ENCODE results near the gene OR10G3. TPM values are rescaled to one million over a fixed set of nuclear protein-coding genes. Genes with fewer than 3 reads are reported as not detected.
"Not testable (repeated sequence)": the region's sequence is repeated elsewhere in the genome, so short reads cannot be mapped to it uniquely, and the experiment has no call there.

OR10G3 gene
- total RNA-seq, 1 experiment from 2014 or later, result not detected

DNA sequence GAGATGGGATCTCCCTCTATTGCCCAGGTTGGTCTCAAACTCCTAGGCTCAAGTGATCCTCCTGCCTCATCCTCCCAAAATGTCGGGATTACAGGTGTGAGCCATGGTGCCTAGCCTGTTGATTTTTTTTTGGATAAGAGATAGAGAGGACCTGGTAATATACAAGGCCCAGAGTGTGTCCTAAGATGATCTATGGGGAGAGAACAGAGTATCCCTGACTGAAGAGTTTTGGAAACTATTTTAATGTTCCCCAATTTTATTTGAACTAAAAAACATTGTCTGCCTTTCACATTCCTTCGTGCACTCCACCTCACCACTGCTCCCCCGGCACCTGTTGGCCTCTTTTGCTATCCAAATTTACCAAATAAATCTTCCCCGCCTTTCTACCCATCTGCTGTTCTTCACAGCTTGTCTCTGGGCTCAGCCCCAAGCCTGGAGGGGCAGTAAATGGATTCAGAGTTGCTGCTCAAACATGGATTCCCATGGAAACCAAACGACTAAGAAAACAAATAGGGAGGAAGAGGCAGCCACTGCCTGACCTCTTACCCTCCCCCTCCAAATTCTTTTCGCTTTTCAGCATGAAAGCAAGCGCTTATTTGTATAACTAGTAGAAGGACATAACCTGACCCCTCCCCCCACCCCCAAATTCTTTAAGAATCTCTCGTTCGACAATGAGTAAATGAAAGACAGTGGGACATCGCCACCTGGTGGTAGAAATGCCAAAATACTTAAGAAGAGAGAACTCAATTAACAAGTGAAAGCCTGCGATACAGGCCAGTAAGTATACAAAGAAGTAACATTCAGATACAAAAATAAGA lies 22.6 kb downstream of the OR10G3 start:
- TSS peak; percentile 44 for BruUV-seq (replicated peaks)
- no peaks in the 10 kb centered on the region for H3K36me3 ChIP-seq (ENCODE audit: control insufficient read depth, insufficient read depth, low read length)
- peaks cover 14% of the 10 kb centered on the region for H3K4me1 Mint-ChIP-seq (ENCODE audit: low read depth, unreplicated experiment)
- H3K9me3 Mint-ChIP-seq (ENCODE audit: unreplicated experiment), result no peaks in the 10 kb centered on the region
- TF ChIP-seq, protein P1, sequence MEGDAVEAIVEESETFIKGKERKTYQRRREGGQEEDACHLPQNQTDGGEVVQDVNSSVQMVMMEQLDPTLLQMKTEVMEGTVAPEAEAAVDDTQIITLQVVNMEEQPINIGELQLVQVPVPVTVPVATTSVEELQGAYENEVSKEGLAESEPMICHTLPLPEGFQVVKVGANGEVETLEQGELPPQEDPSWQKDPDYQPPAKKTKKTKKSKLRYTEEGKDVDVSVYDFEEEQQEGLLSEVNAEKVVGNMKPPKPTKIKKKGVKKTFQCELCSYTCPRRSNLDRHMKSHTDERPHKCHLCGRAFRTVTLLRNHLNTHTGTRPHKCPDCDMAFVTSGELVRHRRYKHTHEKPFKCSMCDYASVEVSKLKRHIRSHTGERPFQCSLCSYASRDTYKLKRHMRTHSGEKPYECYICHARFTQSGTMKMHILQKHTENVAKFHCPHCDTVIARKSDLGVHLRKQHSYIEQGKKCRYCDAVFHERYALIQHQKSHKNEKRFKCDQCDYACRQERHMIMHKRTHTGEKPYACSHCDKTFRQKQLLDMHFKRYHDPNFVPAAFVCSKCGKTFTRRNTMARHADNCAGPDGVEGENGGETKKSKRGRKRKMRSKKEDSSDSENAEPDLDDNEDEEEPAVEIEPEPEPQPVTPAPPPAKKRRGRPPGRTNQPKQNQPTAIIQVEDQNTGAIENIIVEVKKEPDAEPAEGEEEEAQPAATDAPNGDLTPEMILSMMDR (IDR thresholded peaks at IDR 0.05; ENCODE audit: insufficient read depth in 1 of 2, low read depth in 1 of 2, low read length in 1 of 2, severe bottlenecking in 1 of 2, unreplicated experiment in 1 of 2), result peak; percentile 60 to 66
- H3K27me3 Mint-ChIP-seq (ENCODE audit: insufficient read depth, unreplicated experiment), result no peaks in the 10 kb centered on the region
- H3K27ac Mint-ChIP-seq (ENCODE audit: unreplicated experiment), result peak overlapping the region; percentile 98
- peak; percentile 85 to 91 for DNase-seq
- no peaks in the 10 kb centered on the region for H3K27me3 ChIP-seq (replicated peaks; ENCODE audit: control insufficient read depth, insufficient read depth, low read length)
- H3K36me3 Mint-ChIP-seq (ENCODE audit: insufficient read depth, unreplicated experiment), result peaks cover 6% of the 10 kb centered on the region
- ChIA-PET POLR2A (interaction anchor here (0.5 to 1.6 kb wide), 6 partner anchors 31 to 101 kb away, joined by 3 to 11 read pairs (median 4); partner anchors contain the start of genes METTL3, RAB2B, SALL2 and TOX4), CTCF (interaction anchor here (0.6 to 1.7 kb wide), 12 partner anchors 10 to 1764 kb away, joined by 3 to 14 read pairs (median 4); partner anchors contain the start of genes CHD8, PABPN1, RAB2B and SALL2)
- intact Hi-C loops (cut with micrococcal nuclease; ENCODE audit: unreplicated experiment), result loop anchor here (1.0 to 2.0 kb wide), 7 partner anchors 31 to 248 kb away; partner anchors contain the start of genes CHD8, METTL3, SALL2 and TOX4
- peaks cover 15% of the 10 kb centered on the region; the same call in 1 of the 2 replicates for H3K4me1 ChIP-seq
- H3K4me3 ChIP-seq (ENCODE audit: low read depth, low read length), result peak overlapping the region; percentile 10
- H3K4me3 Mint-ChIP-seq (ENCODE audit: unreplicated experiment), result peak overlapping the region; percentile 74
- H3K9me3 ChIP-seq, result no peaks in the 10 kb centered on the region

DNA sequence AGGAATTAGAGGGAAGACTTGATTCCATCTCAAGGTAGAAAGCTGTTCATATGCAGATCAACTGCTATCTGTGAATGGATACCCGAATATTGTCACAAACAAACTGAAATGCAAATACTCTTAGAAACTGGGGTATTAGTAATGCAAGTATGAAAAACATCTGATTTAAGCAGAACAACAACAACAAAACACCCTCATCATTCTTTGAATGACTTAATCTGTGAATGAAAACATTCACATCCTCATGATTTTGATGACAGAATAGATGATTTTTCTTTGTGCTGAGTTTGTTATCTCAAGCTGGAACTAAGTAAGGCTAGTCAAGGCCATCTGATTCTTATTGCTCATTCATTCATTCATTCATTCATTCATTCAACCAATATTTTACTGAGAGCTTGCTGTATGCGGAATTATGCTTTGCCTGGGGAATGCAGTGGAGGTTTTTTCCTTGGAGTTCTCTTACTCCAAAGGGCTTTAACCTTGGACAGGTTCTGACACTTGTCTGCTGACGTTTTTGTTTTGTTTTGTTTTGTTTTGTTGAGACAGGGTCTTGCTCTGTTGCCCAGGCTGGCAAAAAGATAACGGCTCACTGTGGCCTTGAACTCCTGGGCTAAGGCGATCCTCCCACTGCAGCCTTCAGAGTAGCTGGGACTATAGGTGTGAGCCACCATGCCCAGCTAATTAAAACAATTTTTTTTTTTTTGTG lies 23.3 kb downstream of the OR10G3 start:
- Histone ChIP-seq H3K9me3 (no peaks in the 10 kb centered on the region), H3K36me3 (ENCODE audit: control insufficient read depth, insufficient read depth, low read length) (no peaks in the 10 kb centered on the region), H3K27me3 (replicated peaks; ENCODE audit: control insufficient read depth, insufficient read depth, low read length) (no peaks in the 10 kb centered on the region), H3K4me1 (peaks cover 15% of the 10 kb centered on the region; the same call in 1 of the 2 replicates), H3K4me3 (ENCODE audit: low read depth, low read length) (no peak overlapping the region)
- ChIA-PET CTCF (interaction anchor here (0.6 to 1.7 kb wide), 11 partner anchors 11 to 1764 kb away, joined by 3 to 14 read pairs (median 3); partner anchors contain the start of genes CHD8, PABPN1, RAB2B and SALL2), POLR2A (interaction anchor here (0.5 to 1.6 kb wide), 7 partner anchors 31 to 100 kb away, joined by 3 to 11 read pairs (median 6); partner anchors contain the start of genes METTL3, RAB2B, SALL2 and TOX4)
- no TSS peak for BruUV-seq (replicated peaks)
- intact Hi-C loops (cut with micrococcal nuclease; ENCODE audit: unreplicated experiment), result loop anchor here (1.0 to 2.0 kb wide), 7 partner anchors 30 to 248 kb away; partner anchors contain the start of genes CHD8, METTL3, SALL2 and TOX4
- no peak for DNase-seq
- H3K9me3 Mint-ChIP-seq (ENCODE audit: unreplicated experiment), result no peaks in the 10 kb centered on the region
- H3K4me3 Mint-ChIP-seq (ENCODE audit: unreplicated experiment), result no peak overlapping the region
- TF ChIP-seq, protein P1 (IDR thresholded peaks at IDR 0.05; ENCODE audit: insufficient read depth in 1 of 2, low read depth in 1 of 2, low read length in 1 of 2, severe bottlenecking in 1 of 2, unreplicated experiment in 1 of 2), result no peak
- no peaks in the 10 kb centered on the region for H3K27me3 Mint-ChIP-seq (ENCODE audit: insufficient read depth, unreplicated experiment)
- peaks cover 6% of the 10 kb centered on the region for H3K36me3 Mint-ChIP-seq (ENCODE audit: insufficient read depth, unreplicated experiment)
- H3K4me1 Mint-ChIP-seq (ENCODE audit: low read depth, unreplicated experiment), result peaks cover 14% of the 10 kb centered on the region
- peak overlapping the region; percentile 98 for H3K27ac Mint-ChIP-seq (ENCODE audit: unreplicated experiment)

DNA sequence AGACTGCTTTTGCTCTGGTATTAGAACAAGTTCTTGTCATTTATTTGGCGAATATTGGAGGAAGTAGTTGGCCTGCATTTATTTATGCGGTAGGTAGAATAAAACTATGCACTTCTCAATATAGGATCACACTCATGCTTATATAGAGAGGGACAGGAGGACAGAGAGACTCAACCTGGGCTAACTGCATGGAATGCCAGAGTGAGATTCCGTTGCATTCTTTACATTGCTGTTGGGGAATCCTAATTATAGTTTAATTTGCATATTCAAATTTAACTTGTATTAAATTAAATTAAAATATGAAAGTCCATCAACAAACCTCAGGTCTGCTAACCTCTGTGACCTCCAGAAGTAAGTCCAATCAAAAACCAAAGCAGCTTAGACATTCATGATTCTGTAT lies 26.6 kb downstream of the OR10G3 start:
- Histone ChIP-seq H3K9me3 (no peaks in the 10 kb centered on the region), H3K4me3 (ENCODE audit: low read depth, low read length) (no peak overlapping the region), H3K4me1 (peaks cover 15% of the 10 kb centered on the region; the same call in 1 of the 2 replicates), H3K27me3 (replicated peaks; ENCODE audit: control insufficient read depth, insufficient read depth, low read length) (no peaks in the 10 kb centered on the region), H3K36me3 (ENCODE audit: control insufficient read depth, insufficient read depth, low read length) (no peaks in the 10 kb centered on the region)
- intact Hi-C loops (cut with micrococcal nuclease; ENCODE audit: unreplicated experiment), result no loop called here
- no peak for DNase-seq
- Mint-ChIP-seq H3K27ac (ENCODE audit: unreplicated experiment) (peak overlapping the region; percentile 20), H3K27me3 (ENCODE audit: insufficient read depth, unreplicated experiment) (no peaks in the 10 kb centered on the region), H3K4me3 (ENCODE audit: unreplicated experiment) (no peak overlapping the region), H3K36me3 (ENCODE audit: insufficient read depth, unreplicated experiment) (peaks cover 6% of the 10 kb centered on the region), H3K4me1 (ENCODE audit: low read depth, unreplicated experiment) (peaks cover 14% of the 10 kb centered on the region), H3K9me3 (ENCODE audit: unreplicated experiment) (no peaks in the 10 kb centered on the region)
- TF ChIP-seq, protein P1 (IDR thresholded peaks at IDR 0.05; ENCODE audit: insufficient read depth in 1 of 2, low read depth in 1 of 2, low read length in 1 of 2, severe bottlenecking in 1 of 2, unreplicated experiment in 1 of 2), result no peak
- BruUV-seq (replicated peaks), result no TSS peak
- ChIA-PET POLR2A (no interaction called here), CTCF (interaction anchor here (0.6 kb wide), 1 partner anchor 505 kb away, joined by 4 read pairs; no protein-coding TSS in a partner anchor)

DNA sequence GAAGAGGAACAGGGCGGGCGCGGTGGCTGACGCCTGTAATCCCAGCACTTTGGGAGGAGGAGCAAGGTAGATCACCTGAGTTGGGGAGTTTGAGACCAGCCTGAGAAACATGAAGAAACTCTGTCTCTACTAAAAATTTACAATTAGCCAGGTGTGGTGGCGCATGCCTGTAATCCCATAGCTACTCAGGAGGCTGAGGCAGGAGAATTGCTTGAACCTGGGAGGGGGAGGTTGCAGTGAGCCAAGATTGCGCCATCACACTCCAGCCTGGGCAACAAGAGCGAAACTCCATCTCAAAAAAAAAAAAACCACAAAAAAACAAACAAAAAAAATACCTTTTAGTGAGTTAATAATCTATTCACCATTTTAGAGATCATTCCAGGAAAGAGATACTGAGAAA lies 35.3 kb downstream of the OR10G3 start:
- intact Hi-C loops (cut with micrococcal nuclease; ENCODE audit: unreplicated experiment); H3K36me3 ChIP-seq (ENCODE audit: control insufficient read depth, insufficient read depth, low read length); H3K27me3 Mint-ChIP-seq (ENCODE audit: insufficient read depth, unreplicated experiment); CTCF ChIA-PET; H3K9me3 Mint-ChIP-seq (ENCODE audit: unreplicated experiment); H3K4me1 ChIP-seq; H3K9me3 ChIP-seq; POLR2A ChIA-PET; BruUV-seq (replicated peaks); H3K36me3 Mint-ChIP-seq (ENCODE audit: insufficient read depth, unreplicated experiment); H3K27ac Mint-ChIP-seq (ENCODE audit: unreplicated experiment); H3K4me3 Mint-ChIP-seq (ENCODE audit: unreplicated experiment); H3K27me3 ChIP-seq (replicated peaks; ENCODE audit: control insufficient read depth, insufficient read depth, low read length); DNase-seq; H3K4me1 Mint-ChIP-seq (ENCODE audit: low read depth, unreplicated experiment); H3K4me3 ChIP-seq (ENCODE audit: low read depth, low read length): not testable (repeated sequence)
